ENCODE results near the gene GRIN1.

GRIN1 gene

DNA sequence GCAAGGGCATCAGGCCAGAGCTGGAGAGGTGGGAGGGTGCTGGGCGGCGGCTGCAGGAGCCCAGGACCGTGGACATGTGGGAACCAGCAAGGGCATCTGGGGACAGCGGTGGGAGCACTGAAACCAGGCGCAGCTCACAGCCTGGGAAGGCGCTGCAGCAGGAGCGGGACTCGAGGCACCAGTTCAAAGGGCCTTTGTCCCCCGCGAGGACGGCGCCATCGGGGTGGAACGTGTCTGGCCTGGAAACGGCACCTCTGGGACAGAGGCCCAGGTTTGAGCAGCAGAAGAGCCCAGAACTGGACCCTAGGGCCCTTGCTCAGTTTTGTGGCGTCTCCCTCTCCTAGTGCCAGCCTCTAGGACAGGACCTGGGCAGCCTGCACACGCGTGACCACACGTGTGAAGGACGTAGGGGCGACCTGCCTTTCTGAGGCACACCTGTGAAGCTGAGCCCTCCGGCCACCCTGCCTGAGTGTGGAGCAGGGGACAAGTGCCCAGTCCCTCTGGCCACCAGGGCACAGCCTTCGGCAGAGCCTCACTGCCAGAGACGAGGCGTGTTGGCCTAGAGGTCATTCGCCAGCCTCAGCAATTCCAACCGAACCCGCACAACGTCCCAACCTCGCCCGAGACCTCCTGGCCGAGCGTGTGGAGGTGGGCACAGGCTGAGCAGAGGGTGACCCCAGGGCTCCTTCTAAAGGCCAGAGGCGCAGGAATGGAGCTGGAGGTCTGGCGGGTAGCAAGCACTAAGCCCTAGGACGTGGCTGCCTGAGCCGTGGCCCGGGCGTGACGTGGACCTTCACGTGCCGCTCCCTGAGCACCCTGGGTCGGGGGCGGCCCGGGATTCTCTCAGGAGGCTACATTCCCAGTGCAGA is 35.1 kb downstream of the GRIN1 start:
- no peak for DNase-seq (ENCODE audit: low read depth in 2 of 2, low spot score in 1 of 2)

DNA sequence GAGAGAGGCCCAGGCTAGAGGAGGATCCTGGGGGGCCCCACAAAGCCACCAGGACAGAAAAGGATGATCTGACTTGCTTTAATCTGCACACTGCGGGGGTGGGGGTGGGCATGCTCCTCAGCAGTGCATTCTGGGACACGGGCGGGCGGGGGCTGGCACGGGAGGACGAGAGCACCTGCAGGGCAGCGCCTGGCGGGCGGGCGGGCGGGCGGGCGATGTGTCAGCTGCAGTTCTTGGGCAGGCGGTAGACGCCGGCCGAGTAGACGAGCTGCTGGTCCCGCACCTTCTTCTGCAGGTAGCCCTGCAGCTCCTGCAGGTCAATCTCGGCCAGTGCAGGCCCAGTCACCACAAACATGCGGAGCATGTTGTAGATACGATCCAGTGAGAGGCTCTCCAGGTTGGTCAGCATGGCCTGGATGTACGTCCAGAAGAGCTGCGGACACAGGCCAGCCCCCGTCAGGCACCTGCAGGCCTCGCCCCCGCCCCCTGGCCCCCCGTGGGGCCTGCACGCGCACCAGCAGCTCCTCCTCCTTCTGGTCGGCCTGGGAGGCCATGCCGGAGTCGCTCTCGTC is 35.9 kb downstream of the GRIN1 start:
- DNase-seq (ENCODE audit: low read depth in 2 of 2, low spot score in 1 of 2) = no peak

GRCh38 chr9:137175345-137175961 is 36.5 kb downstream of the GRIN1 start:
- no peak for DNase-seq (ENCODE audit: low read depth in 2 of 2, low spot score in 1 of 2)

DNA sequence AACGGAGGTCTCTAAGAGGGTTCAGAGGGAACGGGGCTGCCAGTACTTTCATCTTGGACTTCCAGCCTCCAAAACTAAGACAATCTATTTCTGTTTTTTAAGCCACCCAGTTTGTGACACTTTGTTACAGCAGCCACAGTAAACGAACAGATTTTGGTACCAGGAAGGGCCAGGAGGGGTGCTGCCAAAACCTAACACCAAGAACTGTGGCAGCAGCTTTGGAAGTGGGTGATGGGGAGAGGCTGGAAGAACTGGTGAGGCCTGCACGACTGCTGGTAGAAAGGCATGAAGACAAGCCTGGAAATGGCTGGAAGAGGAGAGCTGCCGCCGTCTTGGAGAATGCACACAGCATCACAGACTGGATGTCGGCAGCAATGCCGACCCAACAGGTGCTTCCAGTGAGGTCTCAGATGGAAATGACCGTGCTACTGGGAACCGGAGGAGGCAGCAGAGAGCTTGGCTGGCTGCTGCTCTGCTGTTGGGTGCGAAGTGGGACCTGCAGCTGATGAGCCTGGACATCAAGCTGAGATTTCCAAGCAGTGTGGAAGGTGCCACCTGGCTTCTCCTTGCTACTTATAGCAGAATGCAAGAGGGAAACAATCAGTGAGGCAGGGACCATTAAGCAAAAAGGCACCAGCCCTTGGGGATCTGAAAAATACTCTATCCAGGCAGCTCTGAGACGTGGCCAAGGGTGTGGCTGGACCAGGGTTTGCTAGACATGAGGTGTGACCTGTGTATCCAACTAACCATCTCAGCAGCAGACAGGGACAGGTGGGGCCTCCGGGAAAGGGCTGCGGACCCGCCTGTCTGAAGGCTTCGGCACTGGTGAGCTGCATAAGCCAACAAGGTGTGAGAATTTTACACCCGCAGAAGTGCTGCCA is 37.6 kb downstream of the GRIN1 start:
- DNase-seq (ENCODE audit: low read depth in 2 of 2, low spot score in 1 of 2) = no peak

DNA sequence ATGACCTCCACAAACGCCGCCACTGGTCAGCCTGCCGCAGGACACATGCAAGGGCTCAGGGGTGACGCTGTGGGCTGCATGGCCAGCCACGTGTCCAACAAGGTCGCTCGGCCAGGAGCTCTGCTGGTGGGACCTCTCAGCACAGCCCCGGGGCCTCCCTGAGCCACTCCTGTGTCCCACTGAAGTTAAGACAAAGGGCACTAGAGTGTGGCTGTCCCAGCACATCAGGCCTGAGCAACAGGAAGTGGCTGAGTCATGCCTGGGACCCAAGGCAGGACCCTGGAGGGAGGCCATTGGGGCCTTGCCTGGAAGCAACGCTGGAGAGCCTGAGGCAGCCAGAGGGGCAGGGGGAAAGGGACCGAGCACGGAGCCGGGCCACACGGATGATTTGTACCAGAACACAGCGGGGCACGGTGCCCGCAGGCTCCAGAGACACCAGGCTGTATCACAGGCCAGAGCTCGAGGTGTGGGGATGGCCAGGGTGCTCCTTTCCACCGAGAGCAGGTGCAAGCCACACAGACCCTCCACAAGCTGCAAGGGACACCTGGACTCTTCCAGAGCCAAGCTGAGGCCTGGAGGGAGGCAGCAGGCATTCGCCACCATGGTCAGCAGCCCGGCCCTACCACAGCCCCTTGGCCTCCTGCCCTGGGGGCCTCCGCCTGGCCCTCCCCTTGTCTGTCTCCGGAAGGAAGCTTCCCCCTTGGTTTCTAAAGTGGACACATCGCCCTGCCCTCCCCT is 39.4 kb downstream of the GRIN1 start:
- no peak for DNase-seq (ENCODE audit: low read depth in 2 of 2, low spot score in 1 of 2)

- no peak for DNase-seq (ENCODE audit: low read depth in 2 of 2, low spot score in 1 of 2)
Observed at GRCh38 chr9:137178939-137179630, 40.1 kb downstream of the GRIN1 start.

DNA sequence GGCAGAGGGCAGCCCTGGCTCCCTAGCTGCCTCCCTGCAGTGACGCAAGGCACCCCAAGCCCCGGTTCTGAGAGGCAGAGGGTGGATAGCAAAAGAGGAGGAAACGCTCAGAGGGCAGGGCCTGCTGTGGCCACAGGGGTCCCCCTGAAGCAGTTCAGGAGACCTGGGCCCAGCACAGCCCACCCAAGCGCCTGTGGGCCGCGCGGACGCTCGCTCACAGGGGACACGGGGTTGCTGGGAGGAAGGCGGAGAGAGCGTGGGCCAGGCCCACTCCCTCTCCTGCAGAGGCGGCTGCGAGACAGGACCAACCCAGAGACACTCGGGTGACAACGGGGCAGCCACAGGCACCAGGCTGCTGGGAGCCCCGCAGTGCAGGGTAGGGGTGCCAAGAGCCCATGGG is 40.8 kb downstream of the GRIN1 start:
- no peak for DNase-seq (ENCODE audit: low read depth in 2 of 2, low spot score in 1 of 2)

GRCh38 chr9:137180491-137180890 is 41.5 kb downstream of the GRIN1 start:
- DNase-seq (ENCODE audit: low read depth in 2 of 2, low spot score in 1 of 2) = no peak

GRCh38 chr9:137181680-137182079 is 42.7 kb downstream of the GRIN1 start:
- no peak for DNase-seq (ENCODE audit: low read depth in 2 of 2, low spot score in 1 of 2)

GRCh38 chr9:137182836-137183235 is 43.9 kb downstream of the GRIN1 start:
- no peak for DNase-seq (ENCODE audit: low read depth in 2 of 2, low spot score in 1 of 2)

DNA sequence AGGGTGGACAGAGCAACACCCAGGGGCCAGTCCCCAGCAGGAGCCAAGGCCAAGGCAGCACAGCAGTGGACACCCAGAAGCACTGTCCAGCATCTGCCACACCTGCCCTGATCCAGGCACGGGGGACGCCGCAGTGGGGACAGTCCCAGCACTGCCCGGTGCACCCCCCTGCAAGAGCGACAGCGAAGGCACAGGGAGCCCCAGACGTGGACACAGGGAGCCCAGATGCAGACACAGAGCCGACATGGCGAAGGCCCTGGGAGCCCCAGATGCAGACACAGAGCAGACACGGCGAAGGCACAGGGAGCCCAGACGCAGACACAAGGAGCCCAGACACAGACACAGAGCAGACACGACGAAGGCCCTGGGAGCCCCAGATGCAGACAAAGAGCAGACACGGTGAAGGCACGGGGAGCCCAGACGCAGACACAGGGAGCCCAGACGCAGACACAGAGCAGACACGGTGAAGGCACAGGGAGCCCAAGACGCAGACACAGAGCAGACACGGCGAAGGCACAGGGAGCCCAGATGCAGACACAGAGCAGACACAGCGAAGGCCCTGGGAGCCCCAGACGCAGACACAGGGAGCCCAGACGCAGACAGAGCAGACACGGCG is 45.1 kb downstream of the GRIN1 start:
- no peak for DNase-seq (ENCODE audit: low read depth in 2 of 2, low spot score in 1 of 2)

- no peak for DNase-seq (ENCODE audit: low read depth in 2 of 2, low spot score in 1 of 2)
Observed at GRCh38 chr9:137184881-137185660, 46.1 kb downstream of the GRIN1 start.

GRCh38 chr9:137185921-137186320 is 47.0 kb downstream of the GRIN1 start:
- DNase-seq (ENCODE audit: low read depth in 2 of 2, low spot score in 1 of 2) = no peak

DNA sequence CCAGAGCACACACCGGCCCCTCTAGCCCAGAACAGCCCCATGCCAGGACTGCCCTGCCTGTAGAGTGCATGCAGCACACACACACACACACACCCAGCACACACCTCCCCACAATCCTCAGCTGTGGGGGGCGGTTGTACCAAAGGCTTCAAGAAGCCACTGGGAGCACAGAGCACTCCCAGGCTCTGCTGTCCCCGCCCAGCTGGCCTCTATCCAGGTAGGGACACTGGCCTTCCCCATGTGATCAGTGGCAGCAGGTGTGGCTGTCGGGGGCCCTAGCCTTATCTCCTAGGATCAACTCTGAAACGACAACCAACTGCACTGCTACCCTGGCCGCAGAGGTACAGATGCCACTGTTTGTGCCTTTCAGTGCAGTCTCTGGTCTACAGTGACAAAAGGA is 47.4 kb downstream of the GRIN1 start:
- no peak for DNase-seq (ENCODE audit: low read depth in 2 of 2, low spot score in 1 of 2)

GRCh38 chr9:137187386-137187785 is 48.4 kb downstream of the GRIN1 start:
- no peak for DNase-seq (ENCODE audit: low read depth in 2 of 2, low spot score in 1 of 2)

- DNase-seq (ENCODE audit: low read depth in 2 of 2, low spot score in 1 of 2) = no peak
Observed at GRCh38 chr9:137188086-137188489, 49.1 kb downstream of the GRIN1 start.

DNA sequence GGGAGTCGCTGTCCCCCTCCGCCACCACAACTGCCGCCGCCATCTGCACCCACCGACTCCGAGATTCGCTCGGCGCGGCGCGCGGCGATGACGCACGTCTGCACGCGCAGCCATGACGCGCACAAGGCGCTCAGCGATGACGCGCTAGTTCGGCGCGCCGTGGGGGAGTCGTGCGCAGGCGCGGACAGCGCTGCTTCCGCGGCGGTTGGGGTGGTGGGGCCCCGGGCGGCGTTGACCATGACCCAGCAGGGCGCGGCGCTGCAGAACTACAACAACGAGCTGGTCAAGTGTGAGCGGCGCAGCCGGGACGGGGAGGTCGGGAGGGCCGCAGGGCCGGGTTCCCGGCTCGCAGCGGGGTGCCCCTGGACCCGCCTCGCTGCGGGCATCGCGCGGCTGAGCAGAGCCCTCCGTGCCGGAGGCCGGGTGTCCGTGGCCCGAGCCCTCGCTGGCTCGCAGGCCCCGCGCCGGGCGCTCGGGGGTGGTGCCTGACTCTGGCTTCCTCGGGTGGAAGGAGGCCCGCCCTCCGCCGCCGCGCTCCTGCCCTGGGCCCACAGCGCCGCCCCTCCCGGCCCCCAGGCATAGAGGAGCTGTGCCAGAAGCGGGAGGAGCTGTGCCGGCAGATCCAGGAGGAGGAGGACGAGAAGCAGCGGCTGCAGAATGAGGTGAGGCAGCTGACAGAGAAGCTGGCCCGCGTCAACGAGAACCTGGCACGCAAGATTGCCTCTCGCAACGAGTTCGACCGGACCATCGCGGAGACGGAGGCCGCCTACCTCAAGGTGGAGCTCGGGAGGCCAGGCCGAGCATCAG is 49.7 kb downstream of the GRIN1 start, which contains the start of the genes ANAPC2 and SSNA1:
Gene ANAPC2, minus strand, starts transcription at position 71 of the 807 bp plus-strand sequence. Its CDS starts 28 bp downstream, at position 43.
Gene SSNA1, plus strand, starts transcription at position 187 of the 807 bp plus-strand sequence. Its CDS starts 51 bp downstream, at position 238.
- DNase-seq (ENCODE audit: low read depth in 2 of 2, low spot score in 1 of 2) = peak; percentile 82 to 83
